ENCODE results near the gene CACNA1A. TPM values are rescaled to one million over a fixed set of nuclear protein-coding genes. Genes with fewer than 3 reads are reported as not detected.

CACNA1A gene
- total and polyA plus RNA-seq, 2 of the 13 experiments (the other 11 are each of a cell fraction or from before 2014, with no cell fraction given), result not detected

GRCh38 chr19:13162724-13163608 is 343.3 kb downstream of the CACNA1A start (continued):
- no peak for TF ChIP-seq TEAD2 (CRISPR knock-in tag; IDR thresholded peaks at IDR 0.05)
- TF ChIP-seq ZNF878 (CRISPR knock-in tag; IDR thresholded peaks at IDR 0.05), result no peak
- peak; percentile 86 for TF ChIP-seq MED1 (CRISPR knock-in tag; IDR thresholded peaks at IDR 0.05)
- peak; percentile 54; the same call in 1 of the 3 replicates for TF ChIP-seq MXI1 (IDR thresholded peaks at IDR 0.05; ENCODE audit: borderline replicate concordance, low read depth, low read length)
- TF ChIP-seq RFX3 (CRISPR knock-in tag; IDR thresholded peaks at IDR 0.05), result peak; percentile 30; the same call in 1 of the 2 replicates
- TF ChIP-seq ZNF136 (CRISPR knock-in tag; IDR thresholded peaks at IDR 0.05; ENCODE audit: low read depth), result no peak
- no peak for TF ChIP-seq ZZZ3 (CRISPR knock-in tag; IDR thresholded peaks at IDR 0.05; ENCODE audit: borderline replicate concordance)
- no peak for TF ChIP-seq PREB (CRISPR knock-in tag; IDR thresholded peaks at IDR 0.05)
- no peak for TF ChIP-seq CREBL2 (CRISPR knock-in tag; IDR thresholded peaks at IDR 0.05; ENCODE audit: borderline replicate concordance)
- peak; percentile 31 for TF ChIP-seq ZNF230 (CRISPR knock-in tag; IDR thresholded peaks at IDR 0.05)
- TF ChIP-seq ZNF264 (CRISPR knock-in tag; IDR thresholded peaks at IDR 0.05), result peak; percentile 42; the same call in 1 of the 2 replicates
- peak; percentile 52 for TF ChIP-seq ZNF18 (CRISPR knock-in tag; IDR thresholded peaks at IDR 0.05; ENCODE audit: insufficient replicate concordance)
- TF ChIP-seq ETV5 (CRISPR knock-in tag; IDR thresholded peaks at IDR 0.05; ENCODE audit: borderline replicate concordance), result peak; percentile 61; the same call in 1 of the 2 replicates
- TF ChIP-seq ZKSCAN1 (IDR thresholded peaks at IDR 0.05; ENCODE audit: low read length), result no peak
- peak; percentile 81 for TF ChIP-seq FOXP4 (CRISPR knock-in tag; IDR thresholded peaks at IDR 0.05)
- peak; percentile 71 for TF ChIP-seq KLF9 (CRISPR knock-in tag; IDR thresholded peaks at IDR 0.05; ENCODE audit: low read depth)
- no peak for TF ChIP-seq TCF12 (IDR thresholded peaks at IDR 0.05)
- TF ChIP-seq TCF12 (CRISPR knock-in tag; IDR thresholded peaks at IDR 0.05), result peak; percentile 94; the same call in 1 of the 2 replicates
- TF ChIP-seq ZNF550 (CRISPR knock-in tag; IDR thresholded peaks at IDR 0.05; ENCODE audit: borderline replicate concordance), result no peak
- TF ChIP-seq EP300 (IDR thresholded peaks at IDR 0.05; ENCODE audit: low read depth in 2 of 2, low read length in 2 of 2), result no peak; a peak in 1 of 4 replicates
- TF ChIP-seq EP300 (CRISPR knock-in tag; IDR thresholded peaks at IDR 0.05; ENCODE audit: borderline replicate concordance), result peak; percentile 67; the same call in 1 of the 2 replicates
- TF ChIP-seq, protein P1, sequence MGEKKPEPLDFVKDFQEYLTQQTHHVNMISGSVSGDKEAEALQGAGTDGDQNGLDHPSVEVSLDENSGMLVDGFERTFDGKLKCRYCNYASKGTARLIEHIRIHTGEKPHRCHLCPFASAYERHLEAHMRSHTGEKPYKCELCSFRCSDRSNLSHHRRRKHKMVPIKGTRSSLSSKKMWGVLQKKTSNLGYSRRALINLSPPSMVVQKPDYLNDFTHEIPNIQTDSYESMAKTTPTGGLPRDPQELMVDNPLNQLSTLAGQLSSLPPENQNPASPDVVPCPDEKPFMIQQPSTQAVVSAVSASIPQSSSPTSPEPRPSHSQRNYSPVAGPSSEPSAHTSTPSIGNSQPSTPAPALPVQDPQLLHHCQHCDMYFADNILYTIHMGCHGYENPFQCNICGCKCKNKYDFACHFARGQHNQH (CRISPR knock-in tag; IDR thresholded peaks at IDR 0.05), result peak; percentile 44
- no peak for TF ChIP-seq STAT5B (CRISPR knock-in tag; IDR thresholded peaks at IDR 0.05)
- TF ChIP-seq AKAP8 (CRISPR knock-in tag; IDR thresholded peaks at IDR 0.05), result peak; percentile 76; the same call in 1 of the 2 replicates

All from HepG2 (cell line).